Measurements from ENCODE around the gene ZNF746. TPM values are rescaled to one million over a fixed set of nuclear protein-coding genes. Genes with fewer than 3 reads are reported as not detected.

The ZNF746 gene
- total and polyA plus RNA-seq, 2 donors (not counting 3 experiments of a cell fraction or from before 2014, with no cell fraction given): 10.5 to 20.8 TPM

DNA sequence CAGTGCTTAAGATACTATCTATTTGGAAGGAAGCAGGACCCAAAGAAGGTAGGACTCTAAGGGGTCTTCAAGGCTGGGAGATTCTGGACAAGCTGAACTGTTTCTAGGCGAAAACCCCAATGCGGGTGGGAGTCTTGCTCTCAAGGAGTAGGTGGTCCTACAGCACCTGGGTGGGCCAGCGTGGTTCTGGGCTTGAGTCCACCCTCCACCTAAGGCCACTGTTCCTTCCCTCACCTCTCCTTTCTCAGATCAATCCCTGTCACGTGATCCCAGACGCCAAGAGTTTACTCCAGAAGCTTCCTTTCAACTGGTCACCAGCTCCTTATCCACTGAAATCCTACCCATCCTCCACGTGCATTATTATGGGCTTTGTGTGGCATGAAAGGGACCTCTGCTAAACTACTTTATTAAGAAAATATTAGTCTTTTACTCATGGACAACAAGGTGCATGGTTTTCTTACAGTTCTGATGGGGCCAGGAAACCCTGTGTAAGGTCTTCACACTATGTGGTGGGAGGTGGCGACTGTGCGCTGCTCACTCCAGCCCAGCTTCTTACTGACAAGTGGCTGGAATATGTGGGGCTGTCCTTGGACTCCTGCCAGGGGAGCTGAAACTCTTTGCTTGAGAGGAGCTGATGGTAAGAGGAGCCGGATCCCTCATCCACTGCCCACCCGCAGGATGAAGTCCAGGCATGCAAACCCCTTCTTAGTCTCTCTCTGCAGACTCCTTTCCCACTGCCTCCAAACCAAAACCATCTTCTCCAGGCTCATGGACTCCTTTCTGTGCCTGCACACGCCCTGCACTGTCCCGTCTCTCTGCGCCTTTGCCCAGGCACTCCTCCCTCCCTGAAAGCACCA is 1.6 kb downstream of the ZNF746 start:
- Histone ChIP-seq H3K9me3 (replicated peaks; ENCODE audit: control insufficient read depth, insufficient read depth, low read length) (no peaks in the 10 kb centered on the region), H3K4me2 (ENCODE audit: insufficient read depth, low read length) (peak overlapping the region; percentile 85), H3K4me1 (ENCODE audit: control insufficient read depth, extremely low read depth, insufficient read depth, low read length) (peaks cover 11% of the 10 kb centered on the region), H3K9me1 (replicated peaks; ENCODE audit: control insufficient read depth, extremely low read depth, insufficient read depth, low read length) (no peaks in the 10 kb centered on the region), H3K36me3 (ENCODE audit: control insufficient read depth in 2 of 2, extremely low read depth in 1 of 2, insufficient read depth in 2 of 2, low read length in 2 of 2) (peaks cover 5 to 24% of the 10 kb centered on the region in 2 experiments), H4K20me1 (replicated peaks; ENCODE audit: control insufficient read depth, extremely low read depth, insufficient read depth, low read length) (no peaks in the 10 kb centered on the region), H3K27ac (ENCODE audit: insufficient read depth, low read depth, low read length) (no peak overlapping the region), H3K79me2 (ENCODE audit: control insufficient read depth, insufficient read depth, low read length) (peaks cover 24% of the 10 kb centered on the region), H3K27me3 (ENCODE audit: control insufficient read depth in 2 of 2, insufficient read depth in 2 of 2, low read length in 2 of 2) (peaks cover 5 to 12% of the 10 kb centered on the region in 2 experiments), H3K9ac (replicated peaks; ENCODE audit: extremely low read depth, insufficient read depth, low read length) (no peak overlapping the region), H3K4me3 (replicated peaks in 1 of 3; ENCODE audit: insufficient read depth in 1 of 3, low read depth in 1 of 3, low read length in 3 of 3) (peak overlapping the region in 2 of 3 experiments; percentile 72 to 77), H2AFZ (ENCODE audit: low read depth, low read length) (no peak overlapping the region)
- FAIRE-seq: peak; percentile 96
- TSS peak; percentile 21 for BruUV-seq (replicated peaks)
- TF ChIP-seq POLR2AphosphoS5 (IDR thresholded peaks at IDR 0.05; ENCODE audit: insufficient read depth, low read depth, low read length) (no peak), POLR2A (IDR thresholded peaks at IDR 0.05; ENCODE audit: low read depth, low read length) (no peak), EZH2 (IDR thresholded peaks at IDR 0.05; ENCODE audit: borderline replicate concordance, low read depth, low read length, severe bottlenecking) (no peak), JUN (IDR thresholded peaks at IDR 0.05; ENCODE audit: borderline replicate concordance, insufficient read depth, insufficient read length, low read depth) (no peak), FOS (IDR thresholded peaks at IDR 0.05; ENCODE audit: borderline replicate concordance, insufficient read depth, low read length) (no peak), MAX (IDR thresholded peaks at IDR 0.05; ENCODE audit: insufficient read depth, insufficient read length) (no peak), GATA2 (IDR thresholded peaks at IDR 0.05; ENCODE audit: insufficient read depth, insufficient read length, low read depth, low read length) (no peak), MYC (IDR thresholded peaks at IDR 0.05; ENCODE audit: low read depth, low read length) (no peak)
- TF ChIP-seq, protein P1, sequence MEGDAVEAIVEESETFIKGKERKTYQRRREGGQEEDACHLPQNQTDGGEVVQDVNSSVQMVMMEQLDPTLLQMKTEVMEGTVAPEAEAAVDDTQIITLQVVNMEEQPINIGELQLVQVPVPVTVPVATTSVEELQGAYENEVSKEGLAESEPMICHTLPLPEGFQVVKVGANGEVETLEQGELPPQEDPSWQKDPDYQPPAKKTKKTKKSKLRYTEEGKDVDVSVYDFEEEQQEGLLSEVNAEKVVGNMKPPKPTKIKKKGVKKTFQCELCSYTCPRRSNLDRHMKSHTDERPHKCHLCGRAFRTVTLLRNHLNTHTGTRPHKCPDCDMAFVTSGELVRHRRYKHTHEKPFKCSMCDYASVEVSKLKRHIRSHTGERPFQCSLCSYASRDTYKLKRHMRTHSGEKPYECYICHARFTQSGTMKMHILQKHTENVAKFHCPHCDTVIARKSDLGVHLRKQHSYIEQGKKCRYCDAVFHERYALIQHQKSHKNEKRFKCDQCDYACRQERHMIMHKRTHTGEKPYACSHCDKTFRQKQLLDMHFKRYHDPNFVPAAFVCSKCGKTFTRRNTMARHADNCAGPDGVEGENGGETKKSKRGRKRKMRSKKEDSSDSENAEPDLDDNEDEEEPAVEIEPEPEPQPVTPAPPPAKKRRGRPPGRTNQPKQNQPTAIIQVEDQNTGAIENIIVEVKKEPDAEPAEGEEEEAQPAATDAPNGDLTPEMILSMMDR (IDR thresholded peaks at IDR 0.05; ENCODE audit: extremely low read depth in 1 of 2, insufficient read depth in 1 of 2, low read depth in 1 of 2, low read length in 2 of 2): no peak
- intact Hi-C loops (cut with micrococcal nuclease) (loop anchor here (1.0 to 10.0 kb wide), 6 partner anchors 36 to 471 kb away; partner anchors contain the start of genes PDIA4, ZNF282, ZNF398 and ZNF425), dilution Hi-C loops (cut with MboI; ENCODE audit: extremely low pct_ligation_motif_present, low sequenced_read_pairs) (no loop called here)
- ChIA-PET POLR2A (no interaction called here), CTCF (interaction anchor here (0.7 to 2.0 kb wide), 8 partner anchors 28 to 370 kb away, joined by 3 to 11 read pairs (median 4); partner anchors contain the start of genes ZNF282, ZNF398 and ZNF783)
- DNase-seq (ENCODE audit: low read depth, low spot score): peak; percentile 69
